ENCODE measurements around the gene BDH1. TPM values are rescaled to one million over a fixed set of nuclear protein-coding genes. Genes with fewer than 3 reads are reported as not detected.
A peak's percentile ranks its signal among the peaks of the same experiment; 100 is the strongest.

The BDH1 gene
- polyA plus RNA-seq, 1 donor (not counting 4 experiments of a cell fraction or from before 2014, with no cell fraction given), result 30.2 TPM

- FAIRE-seq (no peak), DNase-seq (ENCODE audit: low read depth, low spot score) (no peak)
These were observed 86.8 kb downstream of the BDH1 start for GRCh38 chr3:197468866-197469382.

DNA sequence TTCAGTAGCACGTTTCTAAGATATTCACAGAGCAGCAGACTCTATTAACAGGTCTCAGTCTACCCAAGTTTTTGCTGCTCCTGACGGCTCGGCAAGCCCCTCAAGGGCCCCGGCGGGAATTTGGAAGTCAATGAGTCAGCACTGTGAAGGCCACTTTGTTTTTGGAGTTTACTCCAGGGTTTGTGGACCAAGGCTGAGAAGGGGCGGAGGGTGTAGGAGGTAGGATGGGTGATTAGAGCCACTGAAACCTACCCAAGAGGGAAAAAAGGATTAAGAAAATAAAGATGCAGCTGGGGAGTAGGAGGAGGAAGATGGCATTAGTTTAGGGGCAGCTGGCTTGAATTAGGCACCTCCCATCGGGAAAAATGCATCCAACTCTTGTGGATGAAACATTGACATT, 87.6 kb downstream of the BDH1 start:
- H2AFZ ChIP-seq (ENCODE audit: control insufficient read depth, low read length), result no peak overlapping the region
- H4K20me1 ChIP-seq (ENCODE audit: control insufficient read depth, extremely low read depth, insufficient read depth, low read length), result no peaks in the 10 kb centered on the region
- DNase-seq (ENCODE audit: low read depth, low spot score) (no peak), FAIRE-seq (no peak)
- H3K9me3 ChIP-seq (ENCODE audit: control insufficient read depth, low read depth, low read length), result no peaks in the 10 kb centered on the region
- no peaks in the 10 kb centered on the region for H3K27me3 ChIP-seq (ENCODE audit: control insufficient read depth, extremely low read depth, insufficient read depth, low read length)
- peaks cover 26% of the 10 kb centered on the region for H3K4me1 ChIP-seq (ENCODE audit: control insufficient read depth, extremely low read depth, insufficient read depth, low read length)
- no peak overlapping the region for H3K27ac ChIP-seq (ENCODE audit: control insufficient read depth, insufficient read depth, low read length)
- no peak overlapping the region for H3K9ac ChIP-seq (ENCODE audit: control insufficient read depth, extremely low read depth, insufficient read depth, low read length)
- H3K79me2 ChIP-seq (ENCODE audit: control insufficient read depth, insufficient read depth, low read length), result no peaks in the 10 kb centered on the region
- dilution Hi-C loops (cut with MboI; ENCODE audit: extremely low pct_ligation_motif_present, low sequenced_read_pairs), result no loop called here
- TF ChIP-seq, protein P1, sequence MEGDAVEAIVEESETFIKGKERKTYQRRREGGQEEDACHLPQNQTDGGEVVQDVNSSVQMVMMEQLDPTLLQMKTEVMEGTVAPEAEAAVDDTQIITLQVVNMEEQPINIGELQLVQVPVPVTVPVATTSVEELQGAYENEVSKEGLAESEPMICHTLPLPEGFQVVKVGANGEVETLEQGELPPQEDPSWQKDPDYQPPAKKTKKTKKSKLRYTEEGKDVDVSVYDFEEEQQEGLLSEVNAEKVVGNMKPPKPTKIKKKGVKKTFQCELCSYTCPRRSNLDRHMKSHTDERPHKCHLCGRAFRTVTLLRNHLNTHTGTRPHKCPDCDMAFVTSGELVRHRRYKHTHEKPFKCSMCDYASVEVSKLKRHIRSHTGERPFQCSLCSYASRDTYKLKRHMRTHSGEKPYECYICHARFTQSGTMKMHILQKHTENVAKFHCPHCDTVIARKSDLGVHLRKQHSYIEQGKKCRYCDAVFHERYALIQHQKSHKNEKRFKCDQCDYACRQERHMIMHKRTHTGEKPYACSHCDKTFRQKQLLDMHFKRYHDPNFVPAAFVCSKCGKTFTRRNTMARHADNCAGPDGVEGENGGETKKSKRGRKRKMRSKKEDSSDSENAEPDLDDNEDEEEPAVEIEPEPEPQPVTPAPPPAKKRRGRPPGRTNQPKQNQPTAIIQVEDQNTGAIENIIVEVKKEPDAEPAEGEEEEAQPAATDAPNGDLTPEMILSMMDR (optimal IDR thresholded peaks at IDR 0.05 in 1 of 3, IDR thresholded peaks at IDR 0.05 in 1 of 3, conservative IDR thresholded peaks at IDR 0.05 in 1 of 3; ENCODE audit: extremely low read depth in 1 of 3, insufficient read depth in 2 of 3, low read length in 3 of 3), result no peak
- TF ChIP-seq EZH2 (IDR thresholded peaks at IDR 0.05; ENCODE audit: low read length), result no peak
- no peaks in the 10 kb centered on the region for H3K36me3 ChIP-seq (ENCODE audit: control insufficient read depth in 2 of 2, extremely low read depth in 1 of 2, insufficient read depth in 2 of 2, low read length in 2 of 2)
- H3K4me2 ChIP-seq (ENCODE audit: control insufficient read depth, extremely low read depth, insufficient read depth, low read depth, low read length), result no peak overlapping the region
- H3K9me1 ChIP-seq (ENCODE audit: control insufficient read depth, extremely low read depth, insufficient read depth, low read length), result no peaks in the 10 kb centered on the region
- H3K4me3 ChIP-seq (ENCODE audit: control insufficient read depth in 2 of 3, extremely low read depth in 1 of 3, insufficient read depth in 2 of 3, low read depth in 1 of 3, low read length in 3 of 3), result no peak overlapping the region

More at GRCh38 chr3:197468866-197469382, 86.8 kb downstream of the BDH1 start:
- dilution Hi-C loops (cut with MboI; ENCODE audit: extremely low pct_ligation_motif_present, low sequenced_read_pairs), result no loop called here
- no peaks in the 10 kb centered on the region for H4K20me1 ChIP-seq (ENCODE audit: control insufficient read depth, extremely low read depth, insufficient read depth, low read length)
- H3K27ac ChIP-seq (ENCODE audit: control insufficient read depth, insufficient read depth, low read length), result no peak overlapping the region
- no peaks in the 10 kb centered on the region for H3K79me2 ChIP-seq (ENCODE audit: control insufficient read depth, insufficient read depth, low read length)
- no peaks in the 10 kb centered on the region for H3K9me1 ChIP-seq (ENCODE audit: control insufficient read depth, extremely low read depth, insufficient read depth, low read length)
- TF ChIP-seq, protein P1 (optimal IDR thresholded peaks at IDR 0.05 in 1 of 3, IDR thresholded peaks at IDR 0.05 in 1 of 3, conservative IDR thresholded peaks at IDR 0.05 in 1 of 3; ENCODE audit: extremely low read depth in 1 of 3, insufficient read depth in 2 of 3, low read length in 3 of 3), result no peak
- no peak for TF ChIP-seq EZH2 (IDR thresholded peaks at IDR 0.05; ENCODE audit: low read length)
- no peaks in the 10 kb centered on the region for H3K9me3 ChIP-seq (ENCODE audit: control insufficient read depth, low read depth, low read length)
- peaks cover 26% of the 10 kb centered on the region for H3K4me1 ChIP-seq (ENCODE audit: control insufficient read depth, extremely low read depth, insufficient read depth, low read length)
- peak overlapping the region; percentile 65 for H2AFZ ChIP-seq (ENCODE audit: control insufficient read depth, low read length)
- no peak overlapping the region for H3K9ac ChIP-seq (ENCODE audit: control insufficient read depth, extremely low read depth, insufficient read depth, low read length)
- no peaks in the 10 kb centered on the region for H3K27me3 ChIP-seq (ENCODE audit: control insufficient read depth, extremely low read depth, insufficient read depth, low read length)
- H3K4me2 ChIP-seq (ENCODE audit: control insufficient read depth, extremely low read depth, insufficient read depth, low read depth, low read length), result no peak overlapping the region
- no peak overlapping the region for H3K4me3 ChIP-seq (ENCODE audit: control insufficient read depth in 2 of 3, extremely low read depth in 1 of 3, insufficient read depth in 2 of 3, low read depth in 1 of 3, low read length in 3 of 3)
- no peaks in the 10 kb centered on the region for H3K36me3 ChIP-seq (ENCODE audit: control insufficient read depth in 2 of 2, extremely low read depth in 1 of 2, insufficient read depth in 2 of 2, low read length in 2 of 2)
